H9 (cell line): ENCODE results near the gene HIC1. TPM values are rescaled to one million over a fixed set of nuclear protein-coding genes. Genes with fewer than 3 reads are reported as not detected.

ENCODE experiments used
- DNase-seq: peaks from one replicate; pipeline ENCODE4 v3.0.0-alpha.2; 2017
- H2AFZ ChIP-seq: one replicate; pipeline ENCODE4 v1.6.1; 2013; ENCODE audit warnings: mild to moderate bottlenecking, low read length, control low read depth, moderate library complexity
- H2AK5ac ChIP-seq: 2 replicates; pipeline ENCODE4 v1.6.1; 2013; ENCODE audit warnings: low read length, control low read depth, mixed read lengths; ENCODE audit not compliant: insufficient read length
- H2BK120ac ChIP-seq: one replicate; pipeline ENCODE4 v1.6.1; 2013; ENCODE audit warnings: low read depth, mild to moderate bottlenecking, low read length, control low read depth, inconsistent platforms; ENCODE audit not compliant: poor library complexity, severe bottlenecking
- H2BK12ac ChIP-seq: 2 replicates; pipeline ENCODE4 v1.6.1; 2013; ENCODE audit warnings: low read length, control low read depth, mixed read lengths, low read depth; ENCODE audit not compliant: insufficient read length
- H2BK15ac ChIP-seq: 2 replicates; pipeline ENCODE4 v1.6.1; 2013; ENCODE audit warnings: low read depth, low read length, control low read depth
- H2BK20ac ChIP-seq: one replicate; pipeline ENCODE4 v1.6.1; 2013; ENCODE audit warnings: low read depth, mild to moderate bottlenecking, low read length, control low read depth, inconsistent platforms; ENCODE audit not compliant: poor library complexity, severe bottlenecking
- H2BK5ac ChIP-seq: 2 replicates; pipeline ENCODE4 v1.6.1; 2013; ENCODE audit warnings: low read length, control low read depth, mixed read lengths; ENCODE audit not compliant: insufficient read length
- H3K14ac ChIP-seq: 2 replicates; pipeline ENCODE4 v1.6.1; 2013; ENCODE audit warnings: low read length, control low read depth; ENCODE audit not compliant: insufficient read depth
- H3K18ac ChIP-seq: 2 replicates; pipeline ENCODE4 v1.6.1; 2013; ENCODE audit warnings: low read depth, mild to moderate bottlenecking, mixed read lengths, low read length, control low read depth; ENCODE audit not compliant: insufficient read length
- H3K23ac ChIP-seq: 2 replicates; pipeline ENCODE4 v1.6.1; 2013; ENCODE audit warnings: low read length, control low read depth, mixed read lengths, low read depth; ENCODE audit not compliant: insufficient read length
- H3K23me2 ChIP-seq: 2 replicates; pipeline ENCODE4 v1.6.1; 2013; ENCODE audit warnings: low read depth, mild to moderate bottlenecking, mixed read lengths, low read length, control low read depth; ENCODE audit not compliant: insufficient read length, poor library complexity, severe bottlenecking
- H3K27ac ChIP-seq: 2 replicates; pipeline ENCODE4 v1.5.1; 2013; ENCODE audit warnings: low read length, control low read depth, mixed read lengths, low read depth; ENCODE audit not compliant: insufficient read length
- H3K27me3 ChIP-seq: 2 replicates; pipeline ENCODE4 v1.6.1; 2013; ENCODE audit warnings: low read length, control low read depth, inconsistent platforms; ENCODE audit not compliant: insufficient read depth
- H3K4ac ChIP-seq: 2 replicates; pipeline ENCODE4 v1.6.1; 2013; ENCODE audit warnings: low read depth, mild to moderate bottlenecking, control low read depth, inconsistent platforms, low read length, moderate library complexity
- H3K4me1 ChIP-seq: 2 replicates; pipeline ENCODE4 v1.6.1; 2013; ENCODE audit warnings: low read length, control low read depth, inconsistent platforms; ENCODE audit not compliant: insufficient read depth
- H3K4me2 ChIP-seq: 2 replicates; pipeline ENCODE4 v1.6.1; 2013; ENCODE audit warnings: low read length, control low read depth, mixed read lengths; ENCODE audit not compliant: insufficient read length, insufficient read depth
- H3K56ac ChIP-seq: 2 replicates; pipeline ENCODE4 v1.6.1; 2013; ENCODE audit warnings: low read depth, mild to moderate bottlenecking, mixed read lengths, low read length, control low read depth; ENCODE audit not compliant: insufficient read length
- H3K79me1 ChIP-seq: 2 replicates; pipeline ENCODE4 v1.6.1; 2013; ENCODE audit warnings: low read depth, mild to moderate bottlenecking, moderate library complexity, low read length, control low read depth, inconsistent platforms; ENCODE audit not compliant: insufficient read depth, poor library complexity, severe bottlenecking
- H3K79me2 ChIP-seq: 2 replicates; pipeline ENCODE4 v1.6.1; 2013; ENCODE audit warnings: low read length, control low read depth, inconsistent platforms; ENCODE audit not compliant: insufficient read depth
- H3K9ac ChIP-seq: 2 replicates; pipeline ENCODE4 v1.6.1; 2013; ENCODE audit warnings: low read length, control low read depth, mixed read lengths; ENCODE audit not compliant: insufficient read length; ENCODE audit errors: extremely low read depth
- H3K9me3 ChIP-seq: one replicate; pipeline ENCODE4 v1.6.1; 2013; ENCODE audit warnings: low read depth, low read length, inconsistent platforms; ENCODE audit not compliant: control insufficient read depth
- H3T11ph ChIP-seq: one replicate; pipeline ENCODE4 v1.6.1; 2013; ENCODE audit warnings: mild to moderate bottlenecking, low read length, control low read depth, inconsistent platforms
- H4K20me1 ChIP-seq: one replicate; pipeline ENCODE4 v1.6.1; 2013; ENCODE audit not compliant: control insufficient read depth, insufficient read length, insufficient read depth
- H4K5ac ChIP-seq: 2 replicates; pipeline ENCODE4 v1.6.1; 2013; ENCODE audit warnings: low read depth, mild to moderate bottlenecking, mixed read lengths, low read length, control low read depth; ENCODE audit not compliant: insufficient read length
- H4K8ac ChIP-seq: replicated peaks from 2 replicates; pipeline ENCODE4 v1.6.1; 2013; ENCODE audit warnings: low read length, control low read depth, mixed read lengths, low read depth; ENCODE audit not compliant: insufficient read length
- H4K91ac ChIP-seq: 2 replicates; pipeline ENCODE4 v1.6.1; 2013; ENCODE audit warnings: low read depth, mild to moderate bottlenecking, moderate library complexity, mixed read lengths, low read length, control low read depth; ENCODE audit not compliant: insufficient read length
- H3K27ac Mint-ChIP-seq, 3 experiments: 2 replicates in 2 of 3; 3 replicates in 1 of 3; pipeline ENCODE4 v1.8.0; 2020 to 2021; ENCODE audit warnings: mixed read lengths in 3 of 3, mild to moderate bottlenecking in 1 of 3, moderate library complexity in 1 of 3
- H3K27me3 Mint-ChIP-seq: 2 replicates; pipeline ENCODE4 v1.8.0; 2021; ENCODE audit warnings: low read depth, mild to moderate bottlenecking, moderate library complexity, mixed read lengths
- H3K36me3 Mint-ChIP-seq, 3 experiments: 2 replicates in 2 of 3; 3 replicates in 1 of 3; pipeline ENCODE4 v1.8.0; 2020 to 2021; ENCODE audit warnings: low read depth in 3 of 3, mixed read lengths in 3 of 3; ENCODE audit not compliant: insufficient read depth in 1 of 3
- H3K4me1 Mint-ChIP-seq, 2 experiments: 2 replicates each; pipeline ENCODE4 v1.8.0; 2020; ENCODE audit warnings: mixed read lengths in 2 of 2
- H3K4me3 Mint-ChIP-seq, 2 experiments: 2 replicates in 1 of 2; 3 replicates in 1 of 2; pipeline ENCODE4 v1.8.0; 2020 to 2021; ENCODE audit warnings: mild to moderate bottlenecking in 2 of 2, mixed read lengths in 2 of 2, moderate library complexity in 1 of 2
- H3K9me3 Mint-ChIP-seq, 2 experiments: 2 replicates in 1 of 2; 3 replicates in 1 of 2; pipeline ENCODE4 v1.8.0; 2020; ENCODE audit warnings: mild to moderate bottlenecking in 2 of 2, mixed read lengths in 2 of 2, moderate library complexity in 1 of 2
- WGBS: extraction: QIAGEN DNeasy Blood & Tissue Kit; methylation state at CpG from one replicate; pipeline ENCODE4 v1.1.7; 2013; ENCODE audit warnings: missing lambda C conversion rate, low lambda C conversion rate, mixed read lengths; ENCODE audit not compliant: insufficient read length; ENCODE audit errors: extremely low coverage; 5-methylcytosine and 5-hydroxymethylcytosine counted together
- total RNA-seq: library from RNA; stranded (reverse); gene quantifications from 2 replicates; pipeline ENCODE4 v1.2.1, GENCODE V29; 2021
- TF ChIP-seq, protein P1 (sequence below): fragments of 200-600 bp; sonication (generic); conservative IDR thresholded peaks from 3 replicates; pipeline ENCODE4 v1.8.0; 2021; ENCODE audit warnings: antibody characterized with exemption, mild to moderate bottlenecking

The HIC1 gene
- total RNA-seq, 1 experiment from 2014 or later, result 1.8 TPM

DNA sequence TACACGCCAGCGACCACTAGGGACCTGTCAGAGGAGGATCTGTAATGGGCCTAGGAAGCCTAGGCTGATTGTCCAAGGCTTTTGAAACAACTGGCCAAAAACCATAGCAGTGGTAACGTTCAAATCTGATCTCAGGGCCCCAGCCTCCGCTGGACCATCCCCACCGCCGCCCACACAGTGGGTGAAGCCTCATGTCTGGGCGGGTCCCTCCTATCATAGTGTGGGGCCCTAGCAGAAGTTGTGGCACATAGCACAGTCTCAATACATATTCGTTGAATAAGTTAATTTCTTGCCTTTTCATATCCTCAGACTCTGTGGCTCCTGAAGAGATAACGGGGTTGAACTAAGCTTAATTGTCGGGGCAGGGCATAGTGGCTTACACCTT is 24.1 kb upstream of the HIC1 start:
- H3K79me1 ChIP-seq, result no peaks in the 10 kb centered on the region
- H3T11ph ChIP-seq, result no peak overlapping the region
- H3K9ac ChIP-seq, result no peak overlapping the region
- no peak overlapping the region for H4K5ac ChIP-seq
- no peak overlapping the region for H2BK20ac ChIP-seq
- peaks cover 32% of the 10 kb centered on the region for H3K27me3 ChIP-seq
- H2BK12ac ChIP-seq, result no peak overlapping the region
- WGBS, result no CpG with 5 or more reads among the region's 10 CpGs
- Mint-ChIP-seq H3K27ac (no peak overlapping the region), H3K36me3 (no peaks in the 10 kb centered on the region; a peak in 2 of 7 replicates), H3K9me3 (peaks cover 5 to 6% of the 10 kb centered on the region in 2 experiments; a peak in 4 of 5 replicates), H3K27me3 (peaks cover 41% of the 10 kb centered on the region), H3K4me1 (peaks cover 12 to 31% of the 10 kb centered on the region in 2 experiments), H3K4me3 (peak overlapping the region; percentile 94 to 97)
- no peak overlapping the region for H3K27ac ChIP-seq
- no peaks in the 10 kb centered on the region for H3K79me2 ChIP-seq
- H4K20me1 ChIP-seq, result no peaks in the 10 kb centered on the region
- H3K9me3 ChIP-seq, result no peaks in the 10 kb centered on the region
- peak overlapping the region; percentile 76 for H3K4me2 ChIP-seq
- H3K56ac ChIP-seq, result no peak overlapping the region
- no peak overlapping the region for H2AK5ac ChIP-seq
- peak; percentile 89 for DNase-seq
- no peak overlapping the region for H4K8ac ChIP-seq
- H3K4me1 ChIP-seq, result no peaks in the 10 kb centered on the region
- TF ChIP-seq, protein P1, sequence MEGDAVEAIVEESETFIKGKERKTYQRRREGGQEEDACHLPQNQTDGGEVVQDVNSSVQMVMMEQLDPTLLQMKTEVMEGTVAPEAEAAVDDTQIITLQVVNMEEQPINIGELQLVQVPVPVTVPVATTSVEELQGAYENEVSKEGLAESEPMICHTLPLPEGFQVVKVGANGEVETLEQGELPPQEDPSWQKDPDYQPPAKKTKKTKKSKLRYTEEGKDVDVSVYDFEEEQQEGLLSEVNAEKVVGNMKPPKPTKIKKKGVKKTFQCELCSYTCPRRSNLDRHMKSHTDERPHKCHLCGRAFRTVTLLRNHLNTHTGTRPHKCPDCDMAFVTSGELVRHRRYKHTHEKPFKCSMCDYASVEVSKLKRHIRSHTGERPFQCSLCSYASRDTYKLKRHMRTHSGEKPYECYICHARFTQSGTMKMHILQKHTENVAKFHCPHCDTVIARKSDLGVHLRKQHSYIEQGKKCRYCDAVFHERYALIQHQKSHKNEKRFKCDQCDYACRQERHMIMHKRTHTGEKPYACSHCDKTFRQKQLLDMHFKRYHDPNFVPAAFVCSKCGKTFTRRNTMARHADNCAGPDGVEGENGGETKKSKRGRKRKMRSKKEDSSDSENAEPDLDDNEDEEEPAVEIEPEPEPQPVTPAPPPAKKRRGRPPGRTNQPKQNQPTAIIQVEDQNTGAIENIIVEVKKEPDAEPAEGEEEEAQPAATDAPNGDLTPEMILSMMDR, result peak; percentile 72
- no peak overlapping the region for H2BK120ac ChIP-seq
- H4K91ac ChIP-seq, result no peak overlapping the region
- H3K4ac ChIP-seq, result no peak overlapping the region
- H2AFZ ChIP-seq, result no peak overlapping the region
- H3K23me2 ChIP-seq, result peaks cover 3% of the 10 kb centered on the region
- H2BK5ac ChIP-seq, result no peak overlapping the region
- H3K23ac ChIP-seq, result no peak overlapping the region
- H3K18ac ChIP-seq, result no peak overlapping the region
- no peak overlapping the region for H3K14ac ChIP-seq
- no peak overlapping the region for H2BK15ac ChIP-seq
